ENCODE data around the gene MLLT1. TPM values are rescaled to one million over a fixed set of nuclear protein-coding genes. Genes with fewer than 3 reads are reported as not detected.

MLLT1 gene
- total RNA-seq, 1 donor from 2014 or later: 5.6 TPM

DNA sequence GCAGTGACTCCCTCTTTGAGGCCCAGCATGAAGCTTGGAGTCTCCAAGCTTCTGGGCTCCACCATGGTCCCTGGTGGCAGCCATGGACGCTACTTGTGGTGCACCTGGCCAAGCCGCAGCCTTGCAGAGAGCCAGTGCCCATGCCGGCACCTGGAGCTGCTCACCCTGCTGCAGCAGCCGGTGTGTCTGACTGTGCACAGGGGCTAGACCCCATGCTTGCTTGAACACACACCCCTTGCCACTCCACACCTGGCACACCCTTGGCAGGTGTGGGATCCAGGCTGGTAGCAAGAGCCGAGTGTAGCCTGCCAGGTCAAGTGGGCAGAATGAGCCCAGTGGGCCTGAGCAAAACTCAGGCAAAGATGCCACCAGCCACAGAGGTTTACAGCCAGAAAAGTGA lies 18.6 kb upstream of the MLLT1 start:
- Mint-ChIP-seq H3K4me3 (no peak overlapping the region), H3K36me3 (no peaks in the 10 kb centered on the region), H3K9me3 (peaks cover 23% of the 10 kb centered on the region), H3K27me3 (ENCODE audit: insufficient read depth, low read depth) (peaks cover 10% of the 10 kb centered on the region), H3K4me1 (no peaks in the 10 kb centered on the region), H3K27ac (no peak overlapping the region)
- H2AFZ ChIP-seq (replicated peaks): no peak overlapping the region
- H3K79me2 ChIP-seq (ENCODE audit: low read depth): no peaks in the 10 kb centered on the region
- H3K4me2 ChIP-seq: no peak overlapping the region
- no peak overlapping the region for H3K9ac ChIP-seq
- H3F3A ChIP-seq (ENCODE audit: low read depth): no peaks in the 10 kb centered on the region
- no peak for DNase-seq (ENCODE audit: low spot score)
- H4K20me1 ChIP-seq (ENCODE audit: low read depth): no peaks in the 10 kb centered on the region
- peaks cover 4% of the 10 kb centered on the region for H3K27me3 ChIP-seq
- no peaks in the 10 kb centered on the region for H3K36me3 ChIP-seq
- H3K4me1 ChIP-seq: no peaks in the 10 kb centered on the region
- no peak for TF ChIP-seq EZH2phosphoT487 (IDR thresholded peaks at IDR 0.05)
- no peak for TF ChIP-seq EZH2 (IDR thresholded peaks at IDR 0.05)
- TF ChIP-seq, protein P1, sequence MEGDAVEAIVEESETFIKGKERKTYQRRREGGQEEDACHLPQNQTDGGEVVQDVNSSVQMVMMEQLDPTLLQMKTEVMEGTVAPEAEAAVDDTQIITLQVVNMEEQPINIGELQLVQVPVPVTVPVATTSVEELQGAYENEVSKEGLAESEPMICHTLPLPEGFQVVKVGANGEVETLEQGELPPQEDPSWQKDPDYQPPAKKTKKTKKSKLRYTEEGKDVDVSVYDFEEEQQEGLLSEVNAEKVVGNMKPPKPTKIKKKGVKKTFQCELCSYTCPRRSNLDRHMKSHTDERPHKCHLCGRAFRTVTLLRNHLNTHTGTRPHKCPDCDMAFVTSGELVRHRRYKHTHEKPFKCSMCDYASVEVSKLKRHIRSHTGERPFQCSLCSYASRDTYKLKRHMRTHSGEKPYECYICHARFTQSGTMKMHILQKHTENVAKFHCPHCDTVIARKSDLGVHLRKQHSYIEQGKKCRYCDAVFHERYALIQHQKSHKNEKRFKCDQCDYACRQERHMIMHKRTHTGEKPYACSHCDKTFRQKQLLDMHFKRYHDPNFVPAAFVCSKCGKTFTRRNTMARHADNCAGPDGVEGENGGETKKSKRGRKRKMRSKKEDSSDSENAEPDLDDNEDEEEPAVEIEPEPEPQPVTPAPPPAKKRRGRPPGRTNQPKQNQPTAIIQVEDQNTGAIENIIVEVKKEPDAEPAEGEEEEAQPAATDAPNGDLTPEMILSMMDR (IDR thresholded peaks at IDR 0.05): no peak
- H3K27ac ChIP-seq: no peak overlapping the region
- H3K4me3 ChIP-seq: no peak overlapping the region
- no peaks in the 10 kb centered on the region for H3K9me3 ChIP-seq (ENCODE audit: low read depth)

DNA sequence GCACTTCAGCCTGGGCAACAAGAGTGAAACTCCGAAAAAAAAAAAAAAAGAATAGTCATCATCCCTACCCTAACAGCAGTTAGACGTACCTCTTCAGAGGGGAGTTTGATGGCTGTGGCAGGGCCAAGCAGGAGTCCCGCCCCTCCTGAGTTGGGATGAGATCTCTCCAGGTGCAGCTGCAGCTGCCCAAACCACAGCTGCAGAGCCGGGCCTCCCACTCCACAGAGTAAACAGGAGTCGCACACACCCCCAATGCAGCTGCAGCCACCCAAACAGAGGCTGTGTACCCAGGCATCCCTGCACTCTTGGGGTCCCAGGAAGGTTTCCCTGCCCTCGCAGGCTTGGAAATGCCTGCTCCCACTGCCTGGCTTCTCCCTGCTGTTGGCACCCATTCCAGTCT lies 17.4 kb upstream of the MLLT1 start:
- no peaks in the 10 kb centered on the region for H3K4me1 Mint-ChIP-seq
- H3K27ac ChIP-seq: no peak overlapping the region
- H3K27me3 ChIP-seq: peaks cover 4% of the 10 kb centered on the region
- TF ChIP-seq EZH2phosphoT487 (IDR thresholded peaks at IDR 0.05): no peak
- TF ChIP-seq, protein P1 (IDR thresholded peaks at IDR 0.05): no peak
- TF ChIP-seq EZH2 (IDR thresholded peaks at IDR 0.05): no peak
- H3K4me3 ChIP-seq: no peak overlapping the region
- no peaks in the 10 kb centered on the region for H3F3A ChIP-seq (ENCODE audit: low read depth)
- H3K4me2 ChIP-seq: no peak overlapping the region
- H3K27ac Mint-ChIP-seq: no peak overlapping the region
- no peak overlapping the region for H3K4me3 Mint-ChIP-seq
- H4K20me1 ChIP-seq (ENCODE audit: low read depth): no peaks in the 10 kb centered on the region
- H2AFZ ChIP-seq (replicated peaks): no peak overlapping the region
- no peaks in the 10 kb centered on the region for H3K4me1 ChIP-seq
- H3K79me2 ChIP-seq (ENCODE audit: low read depth): no peaks in the 10 kb centered on the region
- no peaks in the 10 kb centered on the region for H3K36me3 ChIP-seq
- no peaks in the 10 kb centered on the region for H3K36me3 Mint-ChIP-seq
- peaks cover 4% of the 10 kb centered on the region for H3K9me3 ChIP-seq (ENCODE audit: low read depth)
- peaks cover 7% of the 10 kb centered on the region for H3K27me3 Mint-ChIP-seq (ENCODE audit: insufficient read depth, low read depth)
- peaks cover 30% of the 10 kb centered on the region for H3K9me3 Mint-ChIP-seq
- no peak overlapping the region for H3K9ac ChIP-seq
- no peak for DNase-seq (ENCODE audit: low spot score)

DNA sequence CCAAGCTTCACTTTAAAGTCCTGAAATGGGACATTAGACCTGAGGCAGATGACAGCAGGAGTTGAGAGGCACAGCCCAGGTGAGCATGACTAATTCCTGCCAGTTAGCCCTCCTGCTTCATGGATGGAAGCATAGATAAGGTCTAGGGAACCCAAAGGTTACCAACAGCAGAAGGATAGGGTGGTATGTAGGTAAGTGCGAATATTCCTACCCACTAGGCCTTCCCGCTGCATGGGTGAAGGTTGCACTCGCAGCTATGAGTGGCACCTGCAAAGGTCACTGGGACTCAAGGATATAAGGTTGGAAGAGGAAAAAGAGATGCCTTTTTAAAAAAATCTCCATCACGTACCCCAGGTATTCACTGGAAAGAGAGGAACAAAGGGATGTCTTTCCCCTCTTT lies 12.2 kb upstream of the MLLT1 start:
- Histone ChIP-seq H3K27me3 (no peaks in the 10 kb centered on the region), H3K27ac (no peak overlapping the region), H3K4me2 (no peak overlapping the region), H3F3A (ENCODE audit: low read depth) (no peaks in the 10 kb centered on the region), H3K9me3 (ENCODE audit: low read depth) (peaks cover 4% of the 10 kb centered on the region), H3K9ac (no peak overlapping the region), H3K4me1 (no peaks in the 10 kb centered on the region), H3K36me3 (no peaks in the 10 kb centered on the region), H3K79me2 (ENCODE audit: low read depth) (no peaks in the 10 kb centered on the region), H2AFZ (replicated peaks) (no peak overlapping the region), H4K20me1 (ENCODE audit: low read depth) (no peaks in the 10 kb centered on the region), H3K4me3 (no peak overlapping the region)
- Mint-ChIP-seq H3K9me3 (peaks cover 66% of the 10 kb centered on the region), H3K27ac (no peak overlapping the region), H3K4me3 (no peak overlapping the region), H3K27me3 (ENCODE audit: insufficient read depth, low read depth) (no peaks in the 10 kb centered on the region), H3K4me1 (no peaks in the 10 kb centered on the region), H3K36me3 (no peaks in the 10 kb centered on the region)
- no peak for TF ChIP-seq EZH2 (IDR thresholded peaks at IDR 0.05)
- no peak for TF ChIP-seq EZH2phosphoT487 (IDR thresholded peaks at IDR 0.05)
- TF ChIP-seq, protein P1 (IDR thresholded peaks at IDR 0.05): no peak
- DNase-seq (ENCODE audit: low spot score): peak; percentile 26
